H1 (cell line): ENCODE data around the gene FAM76A. TPM values are rescaled to one million over a fixed set of nuclear protein-coding genes. Genes with fewer than 3 reads are reported as not detected.

Source experiments
- CTCF ChIA-PET: fragments of 300-600 bp; sonication (Branson Sonifier 250); formaldehyde crosslinking; loops from one replicate; lab custom pipeline; 2021; ENCODE audit not compliant: partially characterized antibody; lab: Charles Lee
- POLR2A ChIA-PET: fragments of 300-600 bp; sonication (Branson Sonifier 250); formaldehyde crosslinking; loops from one replicate; lab custom pipeline; 2021; ENCODE audit warnings: inconsistent platforms; ENCODE audit not compliant: partially characterized antibody; lab: Charles Lee
- DNase-seq, 2 experiments: peaks; one replicate each; pipeline versions ENCODE4 v3.0.0 to v3.0.0-alpha.2; 2010 to 2022; ENCODE audit warnings: low spot score in 2 of 2, low read depth in 1 of 2, mixed read lengths in 1 of 2
- FAIRE-seq: peaks from 2 replicates; lab custom pipeline; 2011; peaks lifted over from hg19 to GRCh38; lab: Jason Lieb, UNC
- H2AFZ ChIP-seq: 2 replicates; pipeline ENCODE4 v1.8.1; 2012; ENCODE audit warnings: low read length, inconsistent platforms
- H2AK5ac ChIP-seq: 2 replicates; pipeline ENCODE4 v1.6.1; 2013; ENCODE audit warnings: low read depth, low read length
- H2BK120ac ChIP-seq: replicated peaks from 2 replicates; pipeline ENCODE3; 2013; ENCODE audit warnings: low read depth, low read length, inconsistent platforms
- H2BK12ac ChIP-seq: 2 replicates; pipeline ENCODE4 v1.6.1; 2013; ENCODE audit warnings: low read depth, low read length
- H2BK15ac ChIP-seq: 2 replicates; pipeline ENCODE4 v1.6.1; 2013; ENCODE audit warnings: low read length
- H2BK20ac ChIP-seq: 2 replicates; pipeline ENCODE4 v1.6.1; 2013; ENCODE audit warnings: low read length
- H2BK5ac ChIP-seq: 2 replicates; pipeline ENCODE4 v1.6.1; 2013; ENCODE audit warnings: low read depth, low read length
- H3K14ac ChIP-seq: 2 replicates; pipeline ENCODE4 v1.6.1; 2013; ENCODE audit warnings: inconsistent platforms; ENCODE audit not compliant: insufficient read length
- H3K18ac ChIP-seq: 2 replicates; pipeline ENCODE4 v1.6.1; 2013; ENCODE audit warnings: low read length; ENCODE audit errors: extremely low read depth
- H3K23ac ChIP-seq: 2 replicates; pipeline ENCODE4 v1.6.1; 2013; ENCODE audit warnings: inconsistent platforms; ENCODE audit not compliant: insufficient read length
- H3K23me2 ChIP-seq: 2 replicates; pipeline ENCODE4 v1.6.1; 2013; ENCODE audit warnings: low read depth, low read length
- H3K27ac ChIP-seq: 2 replicates; pipeline ENCODE4 v1.6.1; 2011; ENCODE audit warnings: low read depth, low read length, inconsistent platforms
- H3K27me3 ChIP-seq, 4 experiments: replicated peaks in 1 of 4; 1 replicate in 1 of 4; 2 replicates in 3 of 4; pipeline versions ENCODE4 v1.6.1 to v1.8.1; 2011 to 2013; ENCODE audit warnings: low read length in 3 of 4, mild to moderate bottlenecking in 3 of 4, inconsistent platforms in 2 of 4, mixed read lengths in 2 of 4, moderate library complexity in 1 of 4; ENCODE audit not compliant: control insufficient read depth in 3 of 4, insufficient read depth in 3 of 4; ENCODE audit errors: extremely low read depth in 1 of 4
- H3K36me3 ChIP-seq, 4 experiments: 2 replicates each; pipeline versions ENCODE4 v1.6.1 to v1.8.1; 2011 to 2013; ENCODE audit warnings: mild to moderate bottlenecking in 4 of 4, low read length in 3 of 4, moderate library complexity in 2 of 4, control low read depth in 1 of 4, inconsistent platforms in 1 of 4; ENCODE audit not compliant: insufficient read depth in 4 of 4, control insufficient read depth in 2 of 4
- H3K4ac ChIP-seq: replicated peaks from 2 replicates; pipeline ENCODE3; 2013; ENCODE audit warnings: low read length, low read depth, mixed read lengths, inconsistent platforms; ENCODE audit not compliant: insufficient read length
- H3K4me1 ChIP-seq, 4 experiments: replicated peaks in 1 of 4; 1 replicate in 1 of 4; 2 replicates in 3 of 4; pipeline versions ENCODE4 v1.6.1 to v1.8.1; 2011 to 2013; ENCODE audit warnings: low read length in 3 of 4, inconsistent platforms in 2 of 4, mixed read lengths in 1 of 4; ENCODE audit not compliant: insufficient read depth in 4 of 4, control insufficient read depth in 3 of 4
- H3K4me2 ChIP-seq, 2 experiments: 2 replicates each; pipeline versions ENCODE4 v1.6.1 to v1.8.1; 2011 to 2013; ENCODE audit warnings: low read depth in 2 of 2, low read length in 2 of 2, control low read depth in 1 of 2, inconsistent platforms in 1 of 2, mild to moderate bottlenecking in 1 of 2; ENCODE audit not compliant: insufficient read depth in 1 of 2
- H3K4me3 ChIP-seq, 4 experiments: fragments of 200-600, 300-600 bp in 1 of 4; sonication (generic), shearing (Covaris generic), sonication (Bioruptor Twin) in 1 of 4; 2 replicates each; pipeline versions ENCODE4 v1.5.1 to v1.8.1; 2011 to 2016; ENCODE audit warnings: low read length in 4 of 4, low read depth in 3 of 4, control low read depth in 2 of 4, inconsistent platforms in 2 of 4, mild to moderate bottlenecking in 2 of 4, mixed read lengths in 1 of 4, moderate library complexity in 1 of 4; ENCODE audit not compliant: insufficient read depth in 2 of 4; ENCODE audit errors: extremely low read depth in 1 of 4
- H3K56ac ChIP-seq: replicated peaks from 2 replicates; pipeline ENCODE3; 2013; ENCODE audit warnings: low read depth, mild to moderate bottlenecking, mixed read lengths, low read length, inconsistent platforms; ENCODE audit not compliant: insufficient read length
- H3K79me1 ChIP-seq: 2 replicates; pipeline ENCODE4 v1.6.1; 2013; ENCODE audit warnings: low read depth, low read length, control low read depth
- H3K79me2 ChIP-seq, 2 experiments: 2 replicates each; pipeline versions ENCODE4 v1.6.1 to v1.8.1; 2012 to 2013; ENCODE audit warnings: low read length in 2 of 2, mild to moderate bottlenecking in 2 of 2, inconsistent platforms in 1 of 2; ENCODE audit not compliant: insufficient read depth in 2 of 2, control insufficient read depth in 1 of 2
- H3K9ac ChIP-seq, 4 experiments: replicated peaks in 1 of 4; 1 replicate in 1 of 4; 2 replicates in 3 of 4; pipeline versions ENCODE4 v1.6.1 to v1.8.1; 2011 to 2013; ENCODE audit warnings: low read depth in 3 of 4, low read length in 3 of 4, control low read depth in 2 of 4, mild to moderate bottlenecking in 2 of 4, moderate library complexity in 2 of 4, inconsistent platforms in 1 of 4; ENCODE audit errors: extremely low read depth in 1 of 4
- H3K9me3 ChIP-seq, 2 experiments: 2 replicates each; pipeline versions ENCODE4 v1.6.1 to v1.8.1; 2012 to 2013; ENCODE audit warnings: mild to moderate bottlenecking in 2 of 2, moderate library complexity in 2 of 2, control low read depth in 1 of 2, inconsistent platforms in 1 of 2, low read depth in 1 of 2, low read length in 1 of 2, mixed read lengths in 1 of 2; ENCODE audit not compliant: insufficient read depth in 2 of 2
- H4K20me1 ChIP-seq, 2 experiments: replicated peaks in 1 of 2; 2 replicates each; pipeline versions ENCODE3 to v1.8.1; 2011 to 2013; ENCODE audit warnings: inconsistent platforms in 2 of 2, low read length in 2 of 2, mild to moderate bottlenecking in 1 of 2; ENCODE audit not compliant: insufficient read depth in 2 of 2, control insufficient read depth in 1 of 2
- H4K5ac ChIP-seq: 2 replicates; pipeline ENCODE4 v1.6.1; 2013; ENCODE audit warnings: low read length, low read depth, mixed read lengths, inconsistent platforms; ENCODE audit not compliant: insufficient read length
- H4K8ac ChIP-seq: 2 replicates; pipeline ENCODE4 v1.8.0; 2013; ENCODE audit warnings: mild to moderate bottlenecking, moderate library complexity, low read length, inconsistent platforms; ENCODE audit not compliant: insufficient read depth; ENCODE audit errors: extremely low read depth
- H4K91ac ChIP-seq: replicated peaks from 2 replicates; pipeline ENCODE3; 2013; ENCODE audit warnings: low read length, mixed read lengths, inconsistent platforms; ENCODE audit not compliant: insufficient read length
- BACH1 ChIP-seq: IDR thresholded peaks from 2 replicates; pipeline ENCODE4 v1.6.1; 2012; ENCODE audit warnings: low read length, improper control_type of control experiment
- BCL11A ChIP-seq, 2 experiments: IDR thresholded peaks; one replicate each; pipeline ENCODE4 v1.6.1; 2011; ENCODE audit warnings: low read depth in 2 of 2, low read length in 2 of 2, mild to moderate bottlenecking in 2 of 2
- CBX8 ChIP-seq: fragments of 300-800, 300-1000 bp; sonication (generic); IDR thresholded peaks from 2 replicates; pipeline ENCODE4 v1.7.1; 2016; ENCODE audit warnings: low read depth, low read length, borderline replicate concordance
- CEBPB ChIP-seq: IDR thresholded peaks from 2 replicates; pipeline ENCODE4 v1.6.1; 2012; ENCODE audit warnings: low read depth, low read length
- CHD2 ChIP-seq: IDR thresholded peaks from 2 replicates; pipeline ENCODE4 v1.6.1; 2012; ENCODE audit warnings: low read length, improper control_type of control experiment
- EZH2 ChIP-seq: fragments of 200-600 bp; sonication (generic); IDR thresholded peaks from 2 replicates; pipeline ENCODE4 v1.7.1; 2012; ENCODE audit warnings: low read depth, mild to moderate bottlenecking, moderate library complexity, low read length, inconsistent platforms; ENCODE audit not compliant: severe bottlenecking
- JUND ChIP-seq: IDR thresholded peaks from 2 replicates; pipeline ENCODE4 v1.6.1; 2011; ENCODE audit warnings: mild to moderate bottlenecking, improper control_type of control experiment, low read length
- KDM5A ChIP-seq: fragments of 200-600 bp; IDR thresholded peaks from 2 replicates; pipeline ENCODE4 v1.7.1; 2012; ENCODE audit warnings: mild to moderate bottlenecking, low read length, inconsistent platforms, mixed read lengths
- NANOG ChIP-seq: IDR thresholded peaks from 2 replicates; pipeline ENCODE4 v1.6.1; 2011; ENCODE audit warnings: low read length, low read depth, mild to moderate bottlenecking, inconsistent platforms; ENCODE audit not compliant: insufficient read depth, poor library complexity, severe bottlenecking
- PHF8 ChIP-seq: fragments of 200-600 bp; sonication (generic); conservative IDR thresholded peaks from 2 replicates; pipeline ENCODE4 v1.7.1; 2012; ENCODE audit warnings: low read depth, mild to moderate bottlenecking, inconsistent platforms, low read length, moderate library complexity
- POLR2AphosphoS5 ChIP-seq: IDR thresholded peaks from 2 replicates; pipeline ENCODE4 v1.6.1; 2011; ENCODE audit warnings: low read depth, low read length
- RAD21 ChIP-seq, 2 experiments: IDR thresholded peaks in 1 of 2; conservative IDR thresholded peaks in 1 of 2; 2 replicates each; pipeline ENCODE4 v1.6.1; 2011; ENCODE audit warnings: low read depth in 2 of 2, low read length in 2 of 2, improper control_type of control experiment in 1 of 2, inconsistent platforms in 1 of 2, mild to moderate bottlenecking in 1 of 2, moderate library complexity in 1 of 2
- SIRT6 ChIP-seq: IDR thresholded peaks from one replicate; pipeline ENCODE4 v1.7.1; 2012; ENCODE audit warnings: low read length, inconsistent platforms
- YY1 ChIP-seq: IDR thresholded peaks from 2 replicates; pipeline ENCODE4 v1.6.1; 2011; ENCODE audit warnings: low read depth, mild to moderate bottlenecking, low read length
- WGBS, 2 experiments: shearing (Covaris generic) in 1 of 2; methylation state at CpG; one replicate each; pipeline versions ENCODE4 v1.1.6 to v1.1.7; 2013 to 2015; ENCODE audit warnings: low lambda C conversion rate in 2 of 2, mixed read lengths in 2 of 2, inconsistent platforms in 1 of 2, low coverage in 1 of 2, missing lambda C conversion rate in 1 of 2; ENCODE audit not compliant: insufficient replicate concordance in 2 of 2, insufficient coverage in 1 of 2, insufficient read length in 1 of 2; ENCODE audit errors: extremely low coverage in 1 of 2, missing lambda C conversion rate in 1 of 2; 5-methylcytosine and 5-hydroxymethylcytosine counted together
- polyA plus RNA-seq, 7 experiments: library from polyadenylated mRNA; depleted of rRNA in 3 of 7; stranded (reverse) in 5 of 7; unstranded in 2 of 7; fragments of >200 nt in 5 of 7; fragments of 200-250 nt in 2 of 7; gene quantifications; 1 replicate in 5 of 7; 2 replicates in 1 of 7; 4 replicates in 1 of 7; pipeline versions ENCODE4 v1.2.1 to v1.2.3, GENCODE V29; 2011 to 2013; ENCODE audit warnings: missing spikeins in 2 of 7, mixed read lengths in 2 of 7
- total RNA-seq: library from RNA; stranded (reverse); fragmentation: NEBNext Ultra II Directional; extraction: Animal tissue kit (Norgen Biotek cat#: 25700); gene quantifications from 2 replicates; pipeline ENCODE4 v1.2.1, GENCODE V29; 2021

FAM76A gene
- total and polyA plus RNA-seq, 2 of the 8 experiments (the other 6 are each of a cell fraction or from before 2014, with no cell fraction given): 3.4 to 16.2 TPM

DNA sequence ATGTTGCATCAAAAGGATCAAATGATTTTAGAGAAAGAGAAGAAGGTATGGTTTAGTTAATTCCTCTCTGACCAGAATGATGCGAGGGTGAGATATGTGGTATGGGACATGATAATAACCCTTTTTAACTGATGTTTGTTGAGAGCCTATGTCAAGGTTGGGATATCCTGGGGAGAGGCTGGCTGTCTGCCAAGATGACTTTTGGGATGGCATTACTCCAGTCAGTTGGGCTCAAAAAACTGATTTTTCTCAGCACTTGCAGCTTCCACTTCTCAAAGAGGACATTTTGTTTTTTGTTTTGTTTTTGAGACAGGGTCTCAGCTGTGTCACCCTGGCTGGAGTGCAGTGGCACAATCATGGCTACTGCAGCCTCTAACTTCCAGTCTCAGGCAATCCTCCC, 29.5 kb downstream of the FAM76A start:
- Histone ChIP-seq H3K4ac (no peak overlapping the region), H2BK12ac (no peak overlapping the region), H4K5ac (no peak overlapping the region), H4K8ac (no peak overlapping the region), H3K23ac (no peak overlapping the region), H2AK5ac (no peak overlapping the region), H2AFZ (no peak overlapping the region), H3K4me1 (no peaks in the 10 kb centered on the region), H3K27me3 (no peaks in the 10 kb centered on the region), H3K4me3 (no peak overlapping the region), H3K79me2 (no peaks in the 10 kb centered on the region), H3K9me3 (no peaks in the 10 kb centered on the region), H2BK15ac (no peak overlapping the region), H3K4me2 (no peak overlapping the region), H2BK120ac (no peak overlapping the region), H4K91ac (no peak overlapping the region), H3K56ac (no peak overlapping the region), H2BK5ac (no peak overlapping the region), H2BK20ac (no peak overlapping the region), H3K23me2 (no peaks in the 10 kb centered on the region), H3K79me1 (no peaks in the 10 kb centered on the region), H3K36me3 (peaks cover 0 to 22% (median 6%) of the 10 kb centered on the region in 4 experiments; a peak in 5 of 8 replicates), H3K27ac (no peak overlapping the region), H3K18ac (no peak overlapping the region)
- POLR2A ChIA-PET: interaction anchor here (1.3 to 1.7 kb wide), 2 partner anchors 8 to 18 kb away, joined by 3 to 5 read pairs; partner anchors contain the start of gene STX12
- WGBS, 2 experiments: 92% methylated on average over 1 of the region's 1 CpG; no CpG with 5 or more reads in 1 of the 2 experiments
- no peak for DNase-seq
- CTCF ChIA-PET: interaction anchor here (0.6 to 0.9 kb wide), 3 partner anchors 13 to 145 kb away, joined by 3 read pairs; no protein-coding TSS in a partner anchor
- no peak for FAIRE-seq
- TF ChIP-seq YY1 (no peak), NANOG (no peak), KDM5A (no peak), RAD21 (IDR thresholded peaks at IDR 0.05 in 1 of 2, conservative IDR thresholded peaks at IDR 0.05 in 1 of 2; ENCODE audit: low read depth in 2 of 2, low read length in 2 of 2) (no peak), BACH1 (no peak), JUND (no peak), SIRT6 (no peak), CBX8 (no peak), CEBPB (no peak), EZH2 (no peak), PHF8 (no peak), POLR2AphosphoS5 (no peak), CHD2 (no peak), BCL11A (IDR thresholded peaks at IDR 0.05; ENCODE audit: low read depth in 2 of 2, low read length in 2 of 2) (no peak)
- TF ChIP-seq, all 59 proteins: peak for 0
- Histone ChIP-seq H3K9ac (no peak overlapping the region), H4K20me1 (peaks cover 0 to 2% of the 10 kb centered on the region in 2 experiments), H3K14ac (no peak overlapping the region)
